T-helper 2 cell (primary cell): ENCODE data around the gene ENAH.

Experiments used
- DNase-seq, 5 experiments: peaks; one replicate each; pipeline versions ENCODE4 v3.0.0 to v3.0.0-alpha.2; 2012 to 2022

Gene ENAH

GRCh38 chr1:225449774-225450173, 203.1 kb downstream of the ENAH start:
- DNase-seq = no peak

GRCh38 chr1:225449261-225449660, 203.7 kb downstream of the ENAH start:
- DNase-seq = no peak

- no peak for DNase-seq
Measured at GRCh38 chr1:225448146-225448805, 204.6 kb downstream of the ENAH start.

GRCh38 chr1:225447650-225448089, 205.3 kb downstream of the ENAH start:
- DNase-seq = no peak

- DNase-seq = no peak
Measured at GRCh38 chr1:225446981-225447615, 205.8 kb downstream of the ENAH start.

GRCh38 chr1:225446595-225446960, 206.3 kb downstream of the ENAH start:
- DNase-seq = no peak

GRCh38 chr1:225445639-225446594, 207.0 kb downstream of the ENAH start:
- DNase-seq = peak in 1 of 5 experiments; percentile 57

GRCh38 chr1:225442123-225442505, 210.8 kb downstream of the ENAH start:
- no peak for DNase-seq

- DNase-seq = peak in 1 of 5 experiments; percentile 40
Measured at GRCh38 chr1:225441314-225442122, 211.4 kb downstream of the ENAH start.

GRCh38 chr1:225440380-225441221, 212.3 kb downstream of the ENAH start:
- DNase-seq = no peak

GRCh38 chr1:225437710-225438437, 215.0 kb downstream of the ENAH start:
- DNase-seq = no peak
